GM12878 (cell line): ENCODE data around the gene RPL27. TPM values are rescaled to one million over a fixed set of nuclear protein-coding genes. Genes with fewer than 3 reads are reported as not detected.

Experiments
- ATAC-seq: fragments of 200-7000 bp; cut with Tn5 transposase; 3 replicates; pipeline ENCODE4 v1.9.1; 2020; ENCODE audit warnings: mild to moderate bottlenecking, moderate library complexity
- BruUV-seq: library from RNA; stranded (reverse); fragments of 400-500 nt; replicated peaks from 2 replicates; lab custom pipeline; 2021; lab: Mats Ljungman, UMichigan
- CTCF ChIA-PET: fragments of 300-600 bp; sonication (Branson Sonifier 250); formaldehyde crosslinking; extraction: SDS; loops from one replicate; lab custom pipeline; 2021; ENCODE audit warnings: inconsistent platforms; lab: Yijun Ruan, JAX
- POLR2A ChIA-PET: fragments of 350-600 bp; formaldehyde crosslinking; extraction: SDS; loops from one replicate; lab custom pipeline; 2021; ENCODE audit warnings: inconsistent platforms; lab: Charles Lee
- RAD21 ChIA-PET: fragments of 300-600 bp; sonication (Branson Sonifier 250); formaldehyde crosslinking; loops from one replicate; lab custom pipeline; 2023; ENCODE audit warnings: antibody characterized with exemption; ENCODE audit not compliant: unreplicated experiment; lab: Charles Lee
- SMC1A ChIA-PET: fragments of 300-600 bp; sonication (Branson Sonifier 250); formaldehyde crosslinking; loops from one replicate; lab custom pipeline; 2023; ENCODE audit not compliant: unreplicated experiment, uncharacterized antibody; lab: Charles Lee
- DNase-seq: peaks from one replicate; pipeline ENCODE4 v3.0.0-alpha.2; 2011; ENCODE audit warnings: low read depth, low spot score
- FAIRE-seq: peaks from 3 replicates; lab custom pipeline; 2011; peaks lifted over from hg19 to GRCh38; lab: Jason Lieb, UNC
- H2AFZ ChIP-seq: 2 replicates; pipeline ENCODE4 v1.6.0; 2011; ENCODE audit warnings: low read depth, low read length, control low read depth; ENCODE audit not compliant: control insufficient read depth
- H3K27ac ChIP-seq: 2 replicates; pipeline ENCODE4 v1.5.1; 2011; ENCODE audit warnings: control low read depth; ENCODE audit not compliant: control insufficient read depth, insufficient read depth
- H3K27me3 ChIP-seq, 2 experiments: replicated peaks in 1 of 2; 2 replicates each; pipeline versions ENCODE4 v1.6.0 to v1.6.1; 2011; ENCODE audit warnings: low read length in 1 of 2; ENCODE audit not compliant: control insufficient read depth in 2 of 2, insufficient read depth in 2 of 2
- H3K36me3 ChIP-seq, 2 experiments: 2 replicates each; pipeline ENCODE4 v1.5.1; 2011; ENCODE audit warnings: low read length in 1 of 2; ENCODE audit not compliant: control insufficient read depth in 2 of 2, insufficient read depth in 2 of 2
- H3K4me1 ChIP-seq: 2 replicates; pipeline ENCODE4 v1.6.1; 2011; ENCODE audit warnings: mild to moderate bottlenecking, low read length, moderate library complexity, mixed read lengths; ENCODE audit not compliant: control insufficient read depth, insufficient read depth
- H3K4me2 ChIP-seq: 2 replicates; pipeline ENCODE4 v1.6.0; 2011; ENCODE audit warnings: control low read depth; ENCODE audit not compliant: control insufficient read depth, insufficient read depth
- H3K4me3 ChIP-seq: fragments of 200-600 bp; sonication (generic); 2 replicates; pipeline ENCODE4 v1.5.1; 2016
- H3K79me2 ChIP-seq: 2 replicates; pipeline ENCODE4 v1.6.0; 2011; ENCODE audit warnings: low read length; ENCODE audit not compliant: control insufficient read depth, insufficient read depth
- H3K9ac ChIP-seq: 2 replicates; pipeline ENCODE4 v1.8.0; 2011; ENCODE audit warnings: low read length, control low read depth, mixed read lengths; ENCODE audit not compliant: control insufficient read depth, insufficient read depth
- H3K9me3 ChIP-seq: replicated peaks from 3 replicates; pipeline ENCODE4 v1.5.1; 2011; ENCODE audit warnings: mild to moderate bottlenecking, low read length; ENCODE audit not compliant: control insufficient read depth, insufficient read depth
- H4K20me1 ChIP-seq: 2 replicates; pipeline ENCODE4 v1.6.0; 2011; ENCODE audit not compliant: control insufficient read depth, insufficient read depth
- CHD1 ChIP-seq: IDR thresholded peaks from 2 replicates; pipeline ENCODE4 v1.6.1; 2012; ENCODE audit warnings: low read depth, low read length, improper control_type of control experiment
- DPF2 ChIP-seq: fragments of 450-650 bp; IDR thresholded peaks from 2 replicates; pipeline ENCODE4 v1.6.1; 2017; ENCODE audit warnings: mild to moderate bottlenecking
- EED ChIP-seq: sonication (generic); IDR thresholded peaks from 2 replicates; pipeline ENCODE4 v1.6.1; 2016; ENCODE audit warnings: antibody characterized with exemption, low read depth
- EGR1 ChIP-seq, 2 experiments: IDR thresholded peaks; 1 replicate in 1 of 2; 2 replicates in 1 of 2; pipeline ENCODE4 v1.6.1; 2011 to 2012; ENCODE audit warnings: low read depth in 2 of 2, low read length in 2 of 2, borderline replicate concordance in 1 of 2, mild to moderate bottlenecking in 1 of 2, moderate library complexity in 1 of 2
- IKZF1 ChIP-seq: fragments of 450-650 bp; conservative IDR thresholded peaks from 2 replicates; pipeline ENCODE4 v1.6.1; 2017; ENCODE audit warnings: antibody characterized with exemption, mild to moderate bottlenecking
- JUND ChIP-seq: IDR thresholded peaks from 2 replicates; pipeline ENCODE4 v1.6.1; 2012; ENCODE audit warnings: low read depth, mild to moderate bottlenecking, low read length, improper control_type of control experiment, moderate library complexity
- LARP7 ChIP-seq: fragments of 450-650 bp; IDR thresholded peaks from 2 replicates; pipeline ENCODE4 v1.6.1; 2017; ENCODE audit warnings: mild to moderate bottlenecking
- MXI1 ChIP-seq: fragments of 150-350 bp; IDR thresholded peaks from 2 replicates; pipeline ENCODE4 v1.6.1; 2011; ENCODE audit warnings: low read depth, mild to moderate bottlenecking, inconsistent platforms, low read length, improper control_type of control experiment
- NKRF ChIP-seq: fragments of 450-650 bp; conservative IDR thresholded peaks from 2 replicates; pipeline ENCODE4 v1.6.1; 2017; ENCODE audit warnings: mild to moderate bottlenecking, moderate library complexity
- NR2C2 ChIP-seq: IDR thresholded peaks from 2 replicates; pipeline ENCODE4 v1.6.1; 2011; ENCODE audit warnings: borderline replicate concordance, low read depth; ENCODE audit not compliant: control insufficient read depth, insufficient read length
- NR2F1 ChIP-seq: fragments of 450-650 bp; conservative IDR thresholded peaks from 2 replicates; pipeline ENCODE4 v1.6.1; 2017; ENCODE audit warnings: mild to moderate bottlenecking
- PAX8 ChIP-seq: fragments of 450-650 bp; IDR thresholded peaks from 2 replicates; pipeline ENCODE4 v1.6.1; 2017; ENCODE audit warnings: mild to moderate bottlenecking, moderate library complexity
- PBX3 ChIP-seq: IDR thresholded peaks from 2 replicates; pipeline ENCODE4 v1.6.1; 2011; ENCODE audit warnings: mild to moderate bottlenecking, low read depth, low read length, moderate library complexity; ENCODE audit not compliant: insufficient replicate concordance
- POLR2A ChIP-seq: IDR thresholded peaks from 2 replicates; pipeline ENCODE4 v1.6.1; 2011; ENCODE audit warnings: low read depth, mild to moderate bottlenecking, low read length
- REST ChIP-seq: IDR thresholded peaks from 2 replicates; pipeline ENCODE4 v1.6.1; 2012; ENCODE audit warnings: mild to moderate bottlenecking, low read depth, low read length
- WGBS: methylation state at CpG from one replicate; pipeline ENCODE4 v1.1.6; 2016; ENCODE audit warnings: low lambda C conversion rate; ENCODE audit not compliant: insufficient replicate concordance, insufficient coverage; ENCODE audit errors: missing lambda C conversion rate; 5-methylcytosine and 5-hydroxymethylcytosine counted together
- in situ Hi-C: fragments of 300-500 bp; cut with MboI; formaldehyde crosslinking; loops from 9 replicates; pipeline ENCODE4 v1.14.3; 2018; ENCODE audit warnings: mixed read lengths
- intact Hi-C: fragments of 100-400 bp; cut with micrococcal nuclease; formaldehyde crosslinking; loops from one replicate; pipeline ENCODE4 v1.14.2; 2022; ENCODE audit not compliant: unreplicated experiment
- polyA plus RNA-seq, 11 experiments: library from polyadenylated mRNA; depleted of rRNA in 4 of 11; unstranded in 6 of 11; stranded (reverse) in 5 of 11; fragments of >200 nt; fragmentation: Nextera tagmentation in 4 of 11; fragmentation: Illumina TruSeq in 1 of 11; extraction: Ambion mirVana in 4 of 11; extraction: Trizol in 1 of 11; gene quantifications; 1 replicate in 1 of 11; 2 replicates in 10 of 11; pipeline versions ENCODE4 v1.2.1 to v1.2.3, GENCODE V29; 2011 to 2016; ENCODE audit warnings: inconsistent platforms in 2 of 11, missing spikeins in 2 of 11, low read depth in 1 of 11
- total RNA-seq, 4 experiments: library from RNA; depleted of rRNA in 3 of 4; stranded (reverse); fragments of >200 nt in 3 of 4; fragmentation: Illumina TruSeq in 1 of 4; extraction: Trizol in 1 of 4; gene quantifications; 2 replicates each; pipeline versions ENCODE4 v1.2.1 to v1.2.3, GENCODE V29; 2013 to 2021

The RPL27 gene
- total and polyA plus RNA-seq, 10 of the 15 experiments (the other 5 are each of a cell fraction or from before 2014, with no cell fraction given): 1,748 to 6,934 (median 3,779) TPM

GRCh38 chr17:43021741-43022512 is 23.7 kb downstream of the RPL27 start, which contains the start of gene VAT1:
TSS of gene VAT1 (minus strand) at chr17:43022385. CDS start at chr17:43022322, 63 bp downstream.
- CTCF ChIA-PET: no interaction called here
- TF ChIP-seq NKRF: peak; percentile 61
- 0 out of 2 replicates have a peak, but pooled peaks have one; percentile 13 for TF ChIP-seq EED
- TF ChIP-seq REST: no peak
- no peak for TF ChIP-seq NR2C2
- no peak for TF ChIP-seq PAX8
- TF ChIP-seq EGR1 (IDR thresholded peaks at IDR 0.05; ENCODE audit: borderline replicate concordance in 1 of 2, low read depth in 2 of 2, low read length in 2 of 2): peak in 1 of 2 experiments; percentile 26; a peak in 1 of 3 replicates
- 0 out of 2 replicates have a peak, but pooled peaks have one; percentile 14 for TF ChIP-seq NR2F1
- 0 out of 2 replicates have a peak, but pooled peaks have one; percentile 15 for TF ChIP-seq MXI1
- TF ChIP-seq JUND: no peak
- TF ChIP-seq PBX3: peak; percentile 51
- TF ChIP-seq CHD1: no peak
- peak; percentile 63; the same call in 1 of the 2 replicates for TF ChIP-seq DPF2
- peak; percentile 80; the same call in 1 of the 2 replicates for TF ChIP-seq LARP7
- peak; percentile 85 for TF ChIP-seq IKZF1
- TF ChIP-seq POLR2A: peak; percentile 31

More at GRCh38 chr17:43021741-43022512, 23.7 kb downstream of the RPL27 start, which contains the start of gene VAT1:
- peak within 1 kb of the TSS; percentile 88 for H3K4me3 ChIP-seq
- peak within 1 kb of the TSS; percentile 78 for H3K4me2 ChIP-seq
- H3K4me1 ChIP-seq: peaks cover 10% of the 10 kb centered on the region; the same call in 1 of the 2 replicates
- peak within 1 kb of the TSS; percentile 93 for H2AFZ ChIP-seq
- no peaks in the 10 kb centered on the region for H4K20me1 ChIP-seq
- H3K27me3 ChIP-seq: no peaks in the 10 kb centered on the region
- intact Hi-C loops: loop anchor here (5.0 kb wide), 1 partner anchor 310 kb away; no protein-coding TSS in a partner anchor
- 2% methylated on average over 68 of the region's 80 CpGs for WGBS
- RAD21 ChIA-PET: interaction anchor here (0.6 kb wide), 1 partner anchor 36 kb away, joined by 3 read pairs; no protein-coding TSS in a partner anchor
- no peak within 1 kb of the TSS for H3K27ac ChIP-seq
- no peak within 1 kb of the TSS for H3K9ac ChIP-seq
- H3K36me3 ChIP-seq: no peaks in the 10 kb centered on the region
- SMC1A ChIA-PET: no interaction called here
- DNase-seq (no peak), ATAC-seq (peak; percentile 78), FAIRE-seq (no peak)
- no peaks in the 10 kb centered on the region for H3K79me2 ChIP-seq
- POLR2A ChIA-PET: interaction anchor here (0.6 to 0.7 kb wide), 4 partner anchors 10 to 292 kb away, joined by 3 to 7 read pairs (median 4); no protein-coding TSS in a partner anchor
- H3K9me3 ChIP-seq: no peaks in the 10 kb centered on the region
- in situ Hi-C loops: loop anchor here (10.0 kb wide), 1 partner anchor 193 kb away; the partner anchor contains the start of gene TMEM106A
- BruUV-seq: no TSS peak
